Type B pancreatic cell (in vitro differentiated cells): ENCODE measurements around the gene ARCN1. TPM values are rescaled to one million over a fixed set of nuclear protein-coding genes. Genes with fewer than 3 reads are reported as not detected.
"Not testable (repeated sequence)": the region's sequence is repeated elsewhere in the genome, so short reads cannot be mapped to it uniquely, and the experiment has no call there.

ENCODE experiments used
- DNase-seq: peaks from one replicate; pipeline ENCODE4 v3.0.0; 2021; ENCODE audit warnings: mixed read lengths; ENCODE audit not compliant: unreplicated experiment; ENCODE audit errors: extremely low spot score
- H3K27ac Mint-ChIP-seq: 2 replicates; pipeline ENCODE4 v1.8.0; 2021; ENCODE audit warnings: mild to moderate bottlenecking, mixed read lengths
- H3K27me3 Mint-ChIP-seq: 2 replicates; pipeline ENCODE4 v1.8.0; 2021; ENCODE audit warnings: mixed read lengths
- H3K36me3 Mint-ChIP-seq: 2 replicates; pipeline ENCODE4 v1.8.0; 2021; ENCODE audit warnings: mixed read lengths
- H3K4me1 Mint-ChIP-seq: one replicate; pipeline ENCODE4 v1.8.0; 2021; ENCODE audit warnings: mixed read lengths; ENCODE audit not compliant: unreplicated experiment
- H3K4me3 Mint-ChIP-seq: 2 replicates; pipeline ENCODE4 v1.8.0; 2021; ENCODE audit warnings: mild to moderate bottlenecking, mixed read lengths
- H3K9me3 Mint-ChIP-seq: 2 replicates; pipeline ENCODE4 v1.8.0; 2021; ENCODE audit warnings: mixed read lengths
- CTCF ChIP-seq: fragments of 200-600 bp; sonication (generic); conservative IDR thresholded peaks from 2 replicates; pipeline ENCODE4 v1.5.0; 2021; ENCODE audit warnings: antibody characterized with exemption, mild to moderate bottlenecking
- total RNA-seq: library from RNA; stranded (reverse); gene quantifications from 2 replicates; pipeline ENCODE4 v1.2.1, GENCODE V29; 2021; ENCODE audit warnings: low replicate concordance

The ARCN1 gene
- total RNA-seq, 1 donor from 2014 or later: 139 TPM

- H3K9me3 Mint-ChIP-seq, H3K4me3 Mint-ChIP-seq, H3K27me3 Mint-ChIP-seq, DNase-seq, H3K27ac Mint-ChIP-seq, H3K4me1 Mint-ChIP-seq: not testable (repeated sequence)
- H3K36me3 Mint-ChIP-seq: peaks cover 35% of the 10 kb centered on the region
- TF ChIP-seq CTCF: peak; percentile 75
Measured at GRCh38 chr11:118594984-118595383, 22.8 kb downstream of the ARCN1 start.

- Mint-ChIP-seq H3K36me3 (peaks cover 33% of the 10 kb centered on the region), H3K4me1 (no peaks in the 10 kb centered on the region), H3K4me3 (no peak overlapping the region), H3K27ac (no peak overlapping the region), H3K9me3 (no peaks in the 10 kb centered on the region), H3K27me3 (no peaks in the 10 kb centered on the region)
- TF ChIP-seq CTCF: no peak
- DNase-seq: no peak
Measured at GRCh38 chr11:118596224-118597146, 24.3 kb downstream of the ARCN1 start.

GRCh38 chr11:118597556-118597955, 25.3 kb downstream of the ARCN1 start:
- no peaks in the 10 kb centered on the region for H3K27me3 Mint-ChIP-seq
- no peaks in the 10 kb centered on the region for H3K4me1 Mint-ChIP-seq
- H3K36me3 Mint-ChIP-seq: peaks cover 41% of the 10 kb centered on the region
- H3K27ac Mint-ChIP-seq: no peak overlapping the region
- no peak for DNase-seq
- no peak for TF ChIP-seq CTCF
- no peaks in the 10 kb centered on the region for H3K9me3 Mint-ChIP-seq
- H3K4me3 Mint-ChIP-seq: no peak overlapping the region

- DNase-seq: no peak
- no peak for TF ChIP-seq CTCF
- Mint-ChIP-seq H3K36me3 (peaks cover 24% of the 10 kb centered on the region), H3K4me1 (peaks cover 33% of the 10 kb centered on the region), H3K27me3 (peaks cover 10% of the 10 kb centered on the region), H3K9me3 (no peaks in the 10 kb centered on the region), H3K4me3 (no peak overlapping the region), H3K27ac (no peak overlapping the region)
Measured at GRCh38 chr11:118602331-118602730, 30.1 kb downstream of the ARCN1 start.

GRCh38 chr11:118603709-118604108, 31.5 kb downstream of the ARCN1 start:
- not testable (repeated sequence) for DNase-seq, H3K9me3 Mint-ChIP-seq, H3K27ac Mint-ChIP-seq, H3K4me3 Mint-ChIP-seq
- peaks cover 18% of the 10 kb centered on the region for H3K36me3 Mint-ChIP-seq
- H3K27me3 Mint-ChIP-seq: peaks cover 14% of the 10 kb centered on the region
- peaks cover 34% of the 10 kb centered on the region for H3K4me1 Mint-ChIP-seq

- Mint-ChIP-seq H3K4me3 (no peak overlapping the region), H3K36me3 (peaks cover 17% of the 10 kb centered on the region), H3K27me3 (peaks cover 22% of the 10 kb centered on the region), H3K9me3 (no peaks in the 10 kb centered on the region), H3K27ac (no peak overlapping the region), H3K4me1 (peaks cover 42% of the 10 kb centered on the region)
- DNase-seq: no peak
- no peak for TF ChIP-seq CTCF
Measured at GRCh38 chr11:118604566-118604965, 32.4 kb downstream of the ARCN1 start.
